Mucosa of descending colon (tissue), 3 donors: Measurements from ENCODE around the gene CCR6. TPM values are rescaled to one million over a fixed set of nuclear protein-coding genes. Genes with fewer than 3 reads are reported as not detected.
"Not testable (repeated sequence)": the region's sequence is repeated elsewhere in the genome, so short reads cannot be mapped to it uniquely, and the experiment has no call there.

Source experiments
- ATAC-seq: fragments of 200-7000 bp; cut with Tn5 transposase; one replicate; pipeline ENCODE4 v1.9.1; 2020; ENCODE audit warnings: mild to moderate bottlenecking, moderate library complexity
- DNase-seq, 3 donors: peaks; one replicate each; pipeline ENCODE4 v3.0.0-alpha.2; 2020
- H3K36me3 ChIP-seq: fragments of 200-600 bp; one replicate; pipeline ENCODE4 v1.8.0; 2021; ENCODE audit warnings: low read depth, mild to moderate bottlenecking
- H3K4me1 ChIP-seq: fragments of 200-600 bp; one replicate; pipeline ENCODE4 v1.8.0; 2021; ENCODE audit warnings: low read depth, mild to moderate bottlenecking
- H3K4me3 ChIP-seq: fragments of 200-600 bp; one replicate; pipeline ENCODE4 v1.8.0; 2021; ENCODE audit warnings: mild to moderate bottlenecking
- H3K9me3 ChIP-seq: fragments of 200-600 bp; one replicate; pipeline ENCODE4 v1.8.0; 2021; ENCODE audit warnings: mild to moderate bottlenecking
- intact Hi-C, 2 donors: fragments of 100-400 bp; cut with DNase I in 1 of 2; cut with micrococcal nuclease in 1 of 2; formaldehyde crosslinking; loops; one replicate each; pipeline versions ENCODE4 v1.11.0 to v1.11.1; 2022; cut with DNase I, micrococcal nuclease
- total RNA-seq, 3 donors: library from RNA; stranded (reverse); fragmentation: NEBNext Ultra II Directional in 2 of 3; extraction: Animal tissue kit (Norgen Biotek cat#: 25700) in 2 of 3; gene quantifications; one replicate each; pipeline versions ENCODE4 v1.2.1 to v1.2.4, GENCODE V29; 2021 to 2023
- TF ChIP-seq, protein P1 (sequence below): fragments of 200-600 bp; IDR thresholded peaks from one replicate; pipeline ENCODE4 v1.8.0; 2022; ENCODE audit warnings: antibody characterized with exemption, mild to moderate bottlenecking
- donor health status: DM: no; HTN: no; CAD: no; lungs with moderate emphysema.
- donor health status: DM: no; HTN: no; CAD: no.
- donor health status: DM: no; HTN: yes; CAD: no.

The CCR6 gene
- total RNA-seq, 3 donors from 2014 or later: 0.17 to 0.43 TPM; not detected in 1

DNA sequence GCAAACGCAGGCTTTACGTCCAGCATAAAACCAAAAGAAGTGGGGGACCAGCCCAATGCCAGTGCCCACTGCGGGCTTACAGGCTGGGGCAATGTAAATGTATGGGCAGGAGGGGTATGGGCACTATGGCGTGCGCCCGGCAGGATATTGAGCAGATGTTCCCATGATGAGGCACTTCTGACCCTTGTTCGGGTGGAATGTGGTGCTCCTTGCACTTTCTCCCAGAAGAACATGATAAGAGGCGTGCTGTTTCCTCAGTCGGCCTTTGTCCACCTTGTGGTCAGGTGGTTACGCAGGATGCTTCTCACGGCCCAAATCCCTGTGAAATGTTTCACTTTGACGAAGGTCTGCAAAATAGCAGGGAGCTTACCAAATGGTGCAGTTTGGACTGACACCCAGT lies 39.7 kb downstream of the CCR6 start:
- no peak for DNase-seq
- H3K36me3 ChIP-seq: no peaks in the 10 kb centered on the region
- H3K4me1 ChIP-seq: no peaks in the 10 kb centered on the region
- no peak for ATAC-seq
- TF ChIP-seq, protein P1, sequence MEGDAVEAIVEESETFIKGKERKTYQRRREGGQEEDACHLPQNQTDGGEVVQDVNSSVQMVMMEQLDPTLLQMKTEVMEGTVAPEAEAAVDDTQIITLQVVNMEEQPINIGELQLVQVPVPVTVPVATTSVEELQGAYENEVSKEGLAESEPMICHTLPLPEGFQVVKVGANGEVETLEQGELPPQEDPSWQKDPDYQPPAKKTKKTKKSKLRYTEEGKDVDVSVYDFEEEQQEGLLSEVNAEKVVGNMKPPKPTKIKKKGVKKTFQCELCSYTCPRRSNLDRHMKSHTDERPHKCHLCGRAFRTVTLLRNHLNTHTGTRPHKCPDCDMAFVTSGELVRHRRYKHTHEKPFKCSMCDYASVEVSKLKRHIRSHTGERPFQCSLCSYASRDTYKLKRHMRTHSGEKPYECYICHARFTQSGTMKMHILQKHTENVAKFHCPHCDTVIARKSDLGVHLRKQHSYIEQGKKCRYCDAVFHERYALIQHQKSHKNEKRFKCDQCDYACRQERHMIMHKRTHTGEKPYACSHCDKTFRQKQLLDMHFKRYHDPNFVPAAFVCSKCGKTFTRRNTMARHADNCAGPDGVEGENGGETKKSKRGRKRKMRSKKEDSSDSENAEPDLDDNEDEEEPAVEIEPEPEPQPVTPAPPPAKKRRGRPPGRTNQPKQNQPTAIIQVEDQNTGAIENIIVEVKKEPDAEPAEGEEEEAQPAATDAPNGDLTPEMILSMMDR: no peak
- H3K4me3 ChIP-seq: no peak overlapping the region
- intact Hi-C loops: no loop called here
- H3K9me3 ChIP-seq: no peaks in the 10 kb centered on the region

DNA sequence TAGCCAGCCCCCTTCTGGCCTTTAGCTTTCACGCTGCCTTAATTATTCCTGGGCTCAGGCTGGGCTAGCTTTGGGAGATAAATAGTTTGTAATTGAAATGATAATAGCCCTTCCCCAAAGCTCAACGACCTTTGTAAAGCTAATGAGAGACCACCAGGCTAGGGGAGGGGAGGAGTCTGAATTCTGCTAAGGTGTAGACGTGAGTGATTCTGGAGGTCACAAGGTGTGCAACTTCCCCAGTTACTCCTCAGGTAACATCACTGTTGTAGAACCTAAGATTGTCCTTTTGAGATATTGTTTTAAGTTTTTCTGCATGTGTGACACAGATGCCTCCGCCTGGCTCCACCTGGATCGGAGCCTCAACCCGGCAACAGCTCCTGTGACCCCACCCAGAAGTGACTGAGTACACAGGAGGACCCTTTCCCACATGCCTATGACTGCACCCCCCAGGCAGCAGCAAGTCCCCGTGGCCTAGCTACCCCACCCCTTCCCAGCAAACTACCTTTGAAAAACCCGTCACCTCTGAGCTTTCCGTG lies 40.6 kb downstream of the CCR6 start:
- H3K9me3 ChIP-seq: no peaks in the 10 kb centered on the region
- no peaks in the 10 kb centered on the region for H3K36me3 ChIP-seq
- TF ChIP-seq, protein P1: no peak
- H3K4me1 ChIP-seq: no peaks in the 10 kb centered on the region
- DNase-seq: no peak
- intact Hi-C loops: no loop called here
- no peak for ATAC-seq
- H3K4me3 ChIP-seq: no peak overlapping the region

DNA sequence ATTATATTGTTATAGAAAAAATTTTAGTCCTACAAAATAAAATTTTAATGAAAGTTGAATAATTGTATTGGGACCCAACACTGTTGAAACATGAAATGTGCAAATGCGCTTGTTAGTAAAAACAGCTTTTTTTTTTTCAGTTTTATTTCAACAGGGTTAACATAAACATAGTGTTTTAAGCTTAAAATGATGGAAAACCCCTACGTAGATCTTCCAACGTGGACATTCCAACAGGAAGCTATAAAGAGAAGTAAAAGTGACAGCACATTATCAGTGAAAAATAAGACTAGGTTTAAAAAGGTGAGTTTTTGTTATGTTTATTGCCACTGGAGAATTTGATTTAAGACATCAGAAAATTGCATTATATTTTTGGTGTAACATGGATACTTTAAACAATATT lies 41.4 kb downstream of the CCR6 start:
- intact Hi-C loops: no loop called here
- DNase-seq: no peak
- Histone ChIP-seq H3K4me3 (no peak overlapping the region), H3K9me3 (no peaks in the 10 kb centered on the region), H3K4me1 (no peaks in the 10 kb centered on the region), H3K36me3 (no peaks in the 10 kb centered on the region)
- TF ChIP-seq, protein P1: no peak
- no peak for ATAC-seq

DNA sequence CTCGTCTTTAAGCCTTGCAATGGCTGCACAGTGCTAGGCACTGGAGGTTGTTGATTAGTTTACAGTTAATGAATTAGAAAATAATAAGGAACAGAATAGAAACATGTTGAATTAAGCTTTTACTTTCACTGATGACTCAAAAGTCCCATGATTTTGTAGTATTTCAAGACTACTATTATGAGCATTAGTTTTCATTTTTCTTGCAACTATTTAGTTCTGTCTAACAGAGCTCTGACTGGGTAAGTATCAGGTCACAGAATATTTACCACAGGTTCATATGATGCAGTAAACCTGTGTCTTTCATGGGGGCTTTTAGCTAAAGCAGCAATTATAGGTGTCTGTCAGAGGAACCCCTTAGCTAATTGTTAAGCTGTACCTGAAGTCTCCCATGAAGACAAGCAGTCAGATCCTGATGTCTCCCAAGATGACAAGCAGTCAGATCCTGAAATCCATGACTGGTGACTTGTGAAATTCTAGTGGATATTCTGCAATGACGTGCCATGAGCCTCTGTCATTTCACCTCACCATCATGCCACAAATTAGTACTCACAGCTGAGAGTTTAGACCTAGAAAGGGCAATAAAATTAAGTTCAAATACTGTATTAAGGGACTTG lies 43.1 kb downstream of the CCR6 start:
- no peaks in the 10 kb centered on the region for H3K4me1 ChIP-seq
- TF ChIP-seq, protein P1: no peak
- H3K36me3 ChIP-seq: no peaks in the 10 kb centered on the region
- intact Hi-C loops: no loop called here
- H3K4me3 ChIP-seq: no peak overlapping the region
- ATAC-seq: no peak
- H3K9me3 ChIP-seq: no peaks in the 10 kb centered on the region
- DNase-seq: no peak

DNA sequence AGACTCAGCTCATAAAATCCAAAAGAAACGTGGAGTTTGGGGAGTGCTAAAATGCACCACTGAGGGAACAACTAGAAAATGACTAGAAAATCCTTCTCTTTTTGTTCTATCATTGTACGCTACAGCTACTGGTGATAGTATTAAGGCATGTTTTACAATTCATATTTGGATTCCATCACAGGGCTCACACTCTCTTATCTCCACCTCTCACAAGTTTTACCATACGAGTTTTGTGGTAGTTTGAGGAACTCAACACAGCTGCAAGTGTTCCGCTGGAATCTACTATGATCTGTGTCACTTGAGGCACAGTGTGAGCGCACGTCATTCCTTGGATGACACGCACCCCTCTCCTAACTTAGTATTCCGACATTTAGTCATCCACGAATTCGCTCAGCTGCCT lies 44.8 kb downstream of the CCR6 start:
- H3K4me3 ChIP-seq, H3K4me1 ChIP-seq, DNase-seq, H3K36me3 ChIP-seq, ATAC-seq, intact Hi-C loops, H3K9me3 ChIP-seq: not testable (repeated sequence)

DNA sequence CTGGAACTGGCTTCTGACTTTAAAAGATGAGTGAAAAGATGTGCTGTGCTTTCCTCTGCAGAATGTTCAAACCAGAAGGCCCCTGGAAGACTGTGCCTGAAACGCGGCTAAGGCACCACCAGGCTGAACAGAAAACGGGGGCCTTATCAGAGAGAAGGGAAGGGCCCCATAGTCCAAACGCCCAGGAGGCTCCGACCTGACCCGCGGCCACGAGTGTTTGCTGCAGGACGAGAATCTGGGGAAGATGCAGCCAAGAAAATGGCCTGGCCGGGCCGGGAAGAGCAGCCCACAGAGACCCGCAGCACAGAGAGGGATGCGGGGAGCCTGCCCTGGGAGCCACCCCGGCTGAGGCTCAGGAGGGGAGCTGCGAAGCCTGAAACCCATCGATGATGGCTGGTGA lies 45.4 kb downstream of the CCR6 start:
- H3K9me3 ChIP-seq, H3K36me3 ChIP-seq, DNase-seq, ATAC-seq, intact Hi-C loops, H3K4me1 ChIP-seq, H3K4me3 ChIP-seq: not testable (repeated sequence)

DNA sequence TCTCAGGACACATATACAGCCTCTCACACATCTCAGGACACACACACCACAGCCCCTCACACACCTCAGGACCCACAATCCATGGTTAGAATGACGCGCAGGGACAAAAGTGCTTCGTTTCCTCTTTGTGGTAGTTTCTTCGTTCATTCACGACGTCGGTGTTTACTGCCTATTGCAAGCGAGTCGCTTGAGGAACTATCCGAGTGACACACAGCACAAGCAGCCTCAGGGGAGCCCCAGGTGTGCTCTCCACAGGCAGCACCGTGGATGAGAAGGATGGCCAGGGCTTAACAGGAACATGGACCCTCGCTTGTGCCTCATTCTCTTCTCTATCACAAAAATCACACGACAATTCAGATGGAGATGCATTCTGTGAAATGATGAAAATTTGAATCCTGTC lies 47.0 kb downstream of the CCR6 start:
- intact Hi-C loops, H3K9me3 ChIP-seq, H3K36me3 ChIP-seq, H3K4me3 ChIP-seq, H3K4me1 ChIP-seq, ATAC-seq, DNase-seq: not testable (repeated sequence)

DNA sequence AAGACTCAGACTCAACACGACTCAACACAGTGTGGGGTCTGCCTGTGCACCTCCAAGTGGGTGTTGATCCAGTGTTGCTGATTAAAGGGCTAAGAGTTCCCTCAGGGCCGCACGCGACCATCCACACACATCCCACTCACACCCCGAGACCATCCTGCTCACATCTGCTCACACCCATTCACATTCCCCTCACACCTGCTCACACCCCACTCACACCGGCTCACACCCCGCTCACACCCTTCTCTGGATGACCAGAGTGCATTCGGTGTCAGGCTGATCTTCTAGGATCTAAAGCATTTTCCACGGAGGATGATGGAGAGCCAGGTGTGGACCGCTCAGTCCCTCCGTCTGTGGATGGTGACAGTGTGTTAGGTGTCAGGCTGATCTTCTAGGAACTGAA lies 48.4 kb downstream of the CCR6 start:
- ATAC-seq: not testable (repeated sequence)

DNA sequence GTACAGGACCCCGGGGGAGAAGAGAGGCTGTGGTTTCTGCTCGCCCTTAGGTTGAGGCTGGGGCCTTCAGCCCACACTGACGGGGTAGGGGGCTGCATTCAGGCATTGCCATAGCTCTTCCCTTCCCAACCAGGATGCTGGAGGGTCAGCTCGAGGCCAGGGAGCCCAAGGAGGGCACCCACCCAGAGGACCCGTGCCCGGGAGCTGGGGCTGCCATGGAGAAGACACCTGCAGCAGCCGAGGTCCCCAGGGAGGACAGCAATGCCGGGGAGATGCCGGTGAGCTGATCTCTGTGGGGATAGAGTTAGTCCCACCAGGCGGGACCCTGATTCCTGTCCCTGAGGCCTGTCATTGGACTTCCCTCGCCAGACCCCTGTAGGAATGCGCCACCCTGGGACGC lies 49.1 kb downstream of the CCR6 start:
- ATAC-seq, H3K9me3 ChIP-seq, H3K4me3 ChIP-seq, H3K36me3 ChIP-seq, intact Hi-C loops, H3K4me1 ChIP-seq, DNase-seq: not testable (repeated sequence)

More for the DNA sequence above, 48.4 kb downstream of the CCR6 start:
- H3K4me3 ChIP-seq, H3K4me1 ChIP-seq, H3K9me3 ChIP-seq, intact Hi-C loops, H3K36me3 ChIP-seq, DNase-seq: not testable (repeated sequence)

DNA sequence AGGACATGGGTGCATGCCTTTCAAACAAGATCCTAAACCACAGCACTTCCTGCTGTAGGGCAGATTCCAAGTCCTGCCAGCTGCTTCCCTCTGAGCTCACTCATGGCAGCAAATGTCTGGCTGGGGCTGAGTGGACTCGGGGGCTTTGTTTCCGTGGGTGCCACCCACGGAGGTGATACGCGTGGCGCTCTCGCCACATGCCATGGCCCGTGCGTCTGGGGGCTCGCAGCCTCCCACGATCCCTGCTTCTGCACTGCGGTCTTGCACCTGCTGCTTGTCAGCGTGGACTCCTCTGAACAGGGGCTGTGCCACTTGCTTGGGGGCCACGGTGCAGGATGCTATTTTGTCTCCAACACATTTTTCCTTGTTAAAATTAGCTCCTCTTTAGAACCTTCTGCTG lies 54.4 kb downstream of the CCR6 start:
- H3K4me3 ChIP-seq, intact Hi-C loops, H3K4me1 ChIP-seq, H3K9me3 ChIP-seq, ATAC-seq, DNase-seq, H3K36me3 ChIP-seq: not testable (repeated sequence)
